ENCODE results near the gene LTV1. TPM values are rescaled to one million over a fixed set of nuclear protein-coding genes. Genes with fewer than 3 reads are reported as not detected.
"Not testable (repeated sequence)": the region's sequence is repeated elsewhere in the genome, so short reads cannot be mapped to it uniquely, and the experiment has no call there.

Gene LTV1
- total RNA-seq = 22.4 TPM

- intact Hi-C loops (cut with DNase I) = no loop called here
- DNase-seq (ENCODE audit: low spot score) (peak; percentile 98), ATAC-seq (peak; percentile 100)
Measured at GRCh38 chr6:143842902-143843676, at the start of gene LTV1. TSS of gene LTV1 (plus strand) at chr6:143843338. CDS start at chr6:143843478, 140 bp downstream.

- intact Hi-C loops (cut with DNase I); ATAC-seq; DNase-seq (ENCODE audit: low spot score): not testable (repeated sequence)
Measured at GRCh38 chr6:143796551-143796950, 46.6 kb upstream of the LTV1 start.

- DNase-seq (ENCODE audit: low spot score); ATAC-seq; intact Hi-C loops (cut with DNase I): not testable (repeated sequence)
Measured at GRCh38 chr6:143798487-143798886, 44.7 kb upstream of the LTV1 start.

GRCh38 chr6:143802833-143803565, 40.1 kb upstream of the LTV1 start:
- no peak for ATAC-seq
- intact Hi-C loops (cut with DNase I) = no loop called here
- no peak for DNase-seq (ENCODE audit: low spot score)

GRCh38 chr6:143803769-143804568, 39.2 kb upstream of the LTV1 start:
- no peak for DNase-seq (ENCODE audit: low spot score)
- intact Hi-C loops (cut with DNase I) = no loop called here
- no peak for ATAC-seq

GRCh38 chr6:143804835-143805239, 38.3 kb upstream of the LTV1 start:
- ATAC-seq = no peak
- intact Hi-C loops (cut with DNase I) = no loop called here
- no peak for DNase-seq (ENCODE audit: low spot score)

GRCh38 chr6:143806282-143807102, 36.6 kb upstream of the LTV1 start:
- DNase-seq (ENCODE audit: low spot score) (no peak), ATAC-seq (no peak)
- intact Hi-C loops (cut with DNase I) = no loop called here

- ATAC-seq = no peak
- DNase-seq (ENCODE audit: low spot score) = no peak
- intact Hi-C loops (cut with DNase I) = no loop called here
Measured at GRCh38 chr6:143807103-143807772, 35.9 kb upstream of the LTV1 start.

- intact Hi-C loops (cut with DNase I) = no loop called here
- DNase-seq (ENCODE audit: low spot score) = no peak
- ATAC-seq = no peak
Measured at GRCh38 chr6:143810745-143811144, 32.4 kb upstream of the LTV1 start.

- ATAC-seq = no peak
- intact Hi-C loops (cut with DNase I) = no loop called here
- DNase-seq (ENCODE audit: low spot score) = no peak
Measured at GRCh38 chr6:143811501-143812157, 31.5 kb upstream of the LTV1 start.

- ATAC-seq (no peak), DNase-seq (ENCODE audit: low spot score) (no peak)
- intact Hi-C loops (cut with DNase I) = no loop called here
Measured at GRCh38 chr6:143817621-143818020, 25.5 kb upstream of the LTV1 start.

- DNase-seq (ENCODE audit: low spot score) (no peak), ATAC-seq (no peak)
- intact Hi-C loops (cut with DNase I) = no loop called here
Measured at GRCh38 chr6:143821359-143821758, 21.8 kb upstream of the LTV1 start.

GRCh38 chr6:143822584-143823024, 20.5 kb upstream of the LTV1 start:
- intact Hi-C loops (cut with DNase I) = no loop called here

GRCh38 chr6:143823548-143823947, 19.6 kb upstream of the LTV1 start:
- ATAC-seq (no peak), DNase-seq (ENCODE audit: low spot score) (no peak)
- intact Hi-C loops (cut with DNase I) = no loop called here

More at GRCh38 chr6:143822584-143823024, 20.5 kb upstream of the LTV1 start:
- ATAC-seq (peak; percentile 50), DNase-seq (ENCODE audit: low spot score) (no peak)

- intact Hi-C loops (cut with DNase I) = no loop called here
- ATAC-seq (no peak), DNase-seq (ENCODE audit: low spot score) (no peak)
Measured at GRCh38 chr6:143828572-143828971, 14.6 kb upstream of the LTV1 start.

GRCh38 chr6:143836150-143836549, 7.0 kb upstream of the LTV1 start:
- ATAC-seq = no peak
- intact Hi-C loops (cut with DNase I) = no loop called here
- DNase-seq (ENCODE audit: low spot score) = no peak

GRCh38 chr6:143838395-143838794, 4.7 kb upstream of the LTV1 start:
- DNase-seq (ENCODE audit: low spot score) = no peak
- ATAC-seq = no peak
- intact Hi-C loops (cut with DNase I) = no loop called here

- ATAC-seq = no peak
- no peak for DNase-seq (ENCODE audit: low spot score)
- intact Hi-C loops (cut with DNase I) = no loop called here
Measured at GRCh38 chr6:143839196-143839595, 3.9 kb upstream of the LTV1 start.

Measured in sciatic nerve (tissue), 2 donors.